Measurements from ENCODE around the gene SPG7.

GRCh38 chr16:89519881-89520280 lies 11.7 kb downstream of the SPG7 start:
- no peak for TF ChIP-seq RAD21 (IDR thresholded peaks at IDR 0.05; ENCODE audit: low read depth)
- no peak for TF ChIP-seq CEBPB (IDR thresholded peaks at IDR 0.05)
- TF ChIP-seq EP300 (IDR thresholded peaks at IDR 0.05; ENCODE audit: borderline replicate concordance) = no peak
- no peak for TF ChIP-seq YY1 (IDR thresholded peaks at IDR 0.05; ENCODE audit: low read depth)
- TF ChIP-seq CREB1 (IDR thresholded peaks at IDR 0.05; ENCODE audit: low read depth) = no peak
- TF ChIP-seq FOXM1 (IDR thresholded peaks at IDR 0.05; ENCODE audit: borderline replicate concordance, low read depth) = no peak
- no peak for TF ChIP-seq MAX (IDR thresholded peaks at IDR 0.05)

Measured in Ishikawa (cell line).